Fibroblast of lung (primary cell): Measurements from ENCODE around the gene ARHGDIG. TPM values are rescaled to one million over a fixed set of nuclear protein-coding genes. Genes with fewer than 3 reads are reported as not detected.

Source experiments
- DNase-seq, 2 donors: peaks; one replicate each; pipeline versions ENCODE4 v3.0.0 to v3.0.0-alpha.2; 2010; ENCODE audit warnings: low read depth in 2 of 2
- H2AFZ ChIP-seq: 2 replicates; pipeline ENCODE4 v1.5.1; 2012; ENCODE audit warnings: low read length, control low read depth, inconsistent platforms
- H3K27ac ChIP-seq: 2 replicates; pipeline ENCODE4 v1.5.1; 2011; ENCODE audit warnings: low read length, control low read depth; ENCODE audit not compliant: insufficient read depth
- H3K27me3 ChIP-seq: 2 replicates; pipeline ENCODE4 v1.5.1; 2011; ENCODE audit warnings: mild to moderate bottlenecking, low read length; ENCODE audit not compliant: control insufficient read depth, insufficient read depth
- H3K36me3 ChIP-seq: 2 replicates; pipeline ENCODE4 v1.5.1; 2011; ENCODE audit warnings: low read length; ENCODE audit not compliant: control insufficient read depth, insufficient read depth
- H3K4me1 ChIP-seq: 2 replicates; pipeline ENCODE4 v1.5.1; 2011; ENCODE audit warnings: low read length; ENCODE audit not compliant: control insufficient read depth, insufficient read depth; ENCODE audit errors: extremely low read depth
- H3K4me2 ChIP-seq: 2 replicates; pipeline ENCODE4 v1.5.1; 2011; ENCODE audit warnings: low read length, control low read depth; ENCODE audit not compliant: insufficient read depth; ENCODE audit errors: extremely low read depth
- H3K4me3 ChIP-seq, 4 experiments: fragments of 200-600 bp in 1 of 4; sonication (generic) in 1 of 4; replicated peaks in 1 of 4; 2 replicates each; pipeline ENCODE4 v1.5.1; 2011 to 2016; ENCODE audit warnings: low read length in 4 of 4, low read depth in 3 of 4, mild to moderate bottlenecking in 3 of 4, control low read depth in 2 of 4, inconsistent platforms in 1 of 4, mixed read lengths in 1 of 4; ENCODE audit not compliant: insufficient read depth in 1 of 4; ENCODE audit errors: control extremely low read depth in 1 of 4
- H3K79me2 ChIP-seq: 2 replicates; pipeline ENCODE4 v1.5.1; 2012; ENCODE audit warnings: mild to moderate bottlenecking, low read length, inconsistent platforms; ENCODE audit not compliant: control insufficient read depth, insufficient read depth
- H3K9ac ChIP-seq: 2 replicates; pipeline ENCODE4 v1.5.1; 2011; ENCODE audit warnings: mild to moderate bottlenecking, low read length, control low read depth; ENCODE audit not compliant: insufficient read depth
- H3K9me3 ChIP-seq: 2 replicates; pipeline ENCODE4 v1.5.1; 2012; ENCODE audit warnings: low read depth, low read length; ENCODE audit not compliant: control insufficient read depth, insufficient read depth
- H4K20me1 ChIP-seq: 2 replicates; pipeline ENCODE4 v1.5.1; 2011; ENCODE audit warnings: low read length; ENCODE audit not compliant: control insufficient read depth, insufficient read depth; ENCODE audit errors: extremely low read depth
- EZH2 ChIP-seq: IDR thresholded peaks from 2 replicates; pipeline ENCODE4 v1.5.1; 2012; ENCODE audit warnings: low read length, control low read depth, mild to moderate bottlenecking; ENCODE audit errors: missing control alignments
- polyA minus RNA-seq: library from RNA; depleted of rRNA, polyadenylated mRNA; stranded (reverse); fragments of >200 nt; gene quantifications from 2 replicates; pipeline ENCODE4 v1.2.3, GENCODE V29; 2011; ENCODE audit warnings: low replicate concordance
- polyA plus RNA-seq, 2 donors: library from polyadenylated mRNA; depleted of rRNA in 1 of 2; stranded (reverse) in 1 of 2; unstranded in 1 of 2; fragments of >200 nt; gene quantifications; 2 replicates each; pipeline ENCODE4 v1.2.1, GENCODE V29; 2011 to 2012; ENCODE audit warnings: missing spikeins in 1 of 2
- total RNA-seq: library from RNA; depleted of rRNA; stranded (reverse); fragments of >200 nt; gene quantifications from 2 replicates; pipeline ENCODE4 v1.2.1, GENCODE V29; 2014
- TF ChIP-seq, protein P1 (sequence below), 2 donors: IDR thresholded peaks in 1 of 2; conservative IDR thresholded peaks in 1 of 2; 1 replicate in 1 of 2; 2 replicates in 1 of 2; pipeline ENCODE4 v1.5.1; 2011 to 2012; ENCODE audit warnings: low read length in 2 of 2, control low read depth in 1 of 2, inconsistent platforms in 1 of 2, low read depth in 1 of 2, mild to moderate bottlenecking in 1 of 2

Gene ARHGDIG
- total RNA-seq (0.77 and 1.3 TPM in 2 replicates), polyA plus RNA-seq (0.12 and 0.30 TPM in 2 replicates), polyA minus RNA-seq (3.7 TPM in 1 of 2 replicates, not detected in the other)
- 0.24 and 0.28 TPM in 2 replicates for polyA plus RNA-seq (2012)

- Histone ChIP-seq H3K9me3 (no peaks in the 10 kb centered on the region), H3K79me2 (no peaks in the 10 kb centered on the region), H4K20me1 (no peaks in the 10 kb centered on the region), H3K4me3 (peak within 1 kb of the TSS in 1 of 4 experiments; percentile 42), H3K4me2 (no peak within 1 kb of the TSS), H3K9ac (peak within 1 kb of the TSS; percentile 23), H2AFZ (no peak within 1 kb of the TSS), H3K36me3 (no peaks in the 10 kb centered on the region), H3K27ac (no peak within 1 kb of the TSS), H3K4me1 (no peaks in the 10 kb centered on the region), H3K27me3 (peaks cover 10% of the 10 kb centered on the region)
- DNase-seq: no peak
- TF ChIP-seq EZH2: no peak
- TF ChIP-seq, protein P1, sequence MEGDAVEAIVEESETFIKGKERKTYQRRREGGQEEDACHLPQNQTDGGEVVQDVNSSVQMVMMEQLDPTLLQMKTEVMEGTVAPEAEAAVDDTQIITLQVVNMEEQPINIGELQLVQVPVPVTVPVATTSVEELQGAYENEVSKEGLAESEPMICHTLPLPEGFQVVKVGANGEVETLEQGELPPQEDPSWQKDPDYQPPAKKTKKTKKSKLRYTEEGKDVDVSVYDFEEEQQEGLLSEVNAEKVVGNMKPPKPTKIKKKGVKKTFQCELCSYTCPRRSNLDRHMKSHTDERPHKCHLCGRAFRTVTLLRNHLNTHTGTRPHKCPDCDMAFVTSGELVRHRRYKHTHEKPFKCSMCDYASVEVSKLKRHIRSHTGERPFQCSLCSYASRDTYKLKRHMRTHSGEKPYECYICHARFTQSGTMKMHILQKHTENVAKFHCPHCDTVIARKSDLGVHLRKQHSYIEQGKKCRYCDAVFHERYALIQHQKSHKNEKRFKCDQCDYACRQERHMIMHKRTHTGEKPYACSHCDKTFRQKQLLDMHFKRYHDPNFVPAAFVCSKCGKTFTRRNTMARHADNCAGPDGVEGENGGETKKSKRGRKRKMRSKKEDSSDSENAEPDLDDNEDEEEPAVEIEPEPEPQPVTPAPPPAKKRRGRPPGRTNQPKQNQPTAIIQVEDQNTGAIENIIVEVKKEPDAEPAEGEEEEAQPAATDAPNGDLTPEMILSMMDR (conservative IDR thresholded peaks at IDR 0.05 in 1 of 2, IDR thresholded peaks at IDR 0.05 in 1 of 2; ENCODE audit: low read depth in 1 of 2, low read length in 2 of 2): no peak
These were observed at the start of gene ARHGDIG for GRCh38 chr16:280552-280951. ARHGDIG (plus strand) TSS chr16:280591; CDS start chr16:280681, 90 bp downstream.

DNA sequence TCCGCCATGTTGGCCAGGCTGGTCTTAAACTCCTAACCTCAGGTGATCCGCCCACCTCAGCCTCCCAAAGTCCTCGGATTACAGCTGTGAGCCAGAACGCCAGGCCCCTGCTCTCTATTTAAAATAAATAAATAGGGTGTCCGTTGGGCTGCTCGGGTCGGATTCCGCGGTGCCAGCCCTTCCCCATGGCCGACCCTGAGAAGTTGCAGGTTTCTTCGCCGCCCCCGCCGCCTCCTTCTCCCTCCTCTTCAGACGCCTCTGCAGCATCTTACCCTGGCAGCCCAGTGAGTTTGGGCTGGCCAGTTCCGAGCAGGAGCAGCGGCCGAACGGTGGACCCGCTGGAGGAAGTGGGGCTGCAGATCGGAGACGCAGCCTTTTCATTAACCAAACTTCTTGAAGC lies 49.4 kb upstream of the ARHGDIG start:
- Histone ChIP-seq H4K20me1 (no peaks in the 10 kb centered on the region), H3K4me3 (no peak overlapping the region), H3K27me3 (no peaks in the 10 kb centered on the region), H3K27ac (no peak overlapping the region), H2AFZ (no peak overlapping the region), H3K4me1 (peaks cover 3% of the 10 kb centered on the region), H3K9me3 (no peaks in the 10 kb centered on the region), H3K9ac (no peak overlapping the region), H3K36me3 (peaks cover 4% of the 10 kb centered on the region), H3K4me2 (no peak overlapping the region), H3K79me2 (peaks cover 27% of the 10 kb centered on the region)
- DNase-seq: no peak
- TF ChIP-seq, protein P1 (conservative IDR thresholded peaks at IDR 0.05 in 1 of 2, IDR thresholded peaks at IDR 0.05 in 1 of 2; ENCODE audit: low read depth in 1 of 2, low read length in 2 of 2): no peak
- no peak for TF ChIP-seq EZH2

- Histone ChIP-seq H3K27ac (peak within 1 kb of the TSS; percentile 100), H4K20me1 (no peaks in the 10 kb centered on the region), H3K4me3 (peak within 1 kb of the TSS; percentile 86 to 97 (median 94)), H2AFZ (peak within 1 kb of the TSS; percentile 100), H3K4me1 (no peaks in the 10 kb centered on the region), H3K79me2 (no peaks in the 10 kb centered on the region), H3K27me3 (no peaks in the 10 kb centered on the region), H3K9me3 (no peaks in the 10 kb centered on the region), H3K4me2 (peak within 1 kb of the TSS; percentile 90), H3K9ac (peak within 1 kb of the TSS; percentile 96), H3K36me3 (no peaks in the 10 kb centered on the region)
- TF ChIP-seq, protein P1 (conservative IDR thresholded peaks at IDR 0.05 in 1 of 2, IDR thresholded peaks at IDR 0.05 in 1 of 2; ENCODE audit: low read depth in 1 of 2, low read length in 2 of 2): peak; percentile 36 to 41
- no peak for TF ChIP-seq EZH2
- DNase-seq: peak; percentile 85 to 91
These were observed 45.7 kb upstream of the ARHGDIG start, which contains the start of gene FAM234A for GRCh38 chr16:234468-235305. FAM234A (plus strand) TSS chr16:234821; CDS start chr16:254414, 19,593 bp downstream.
